GM19452 (cell line): ENCODE measurements around the gene ABCA7.

Source experiments
- ATAC-seq: cut with Tn5 transposase; IDR thresholded peaks from one replicate; pipeline ENCODE4 v1.9.1; 2021; ENCODE audit not compliant: unreplicated experiment

Gene ABCA7

GRCh38 chr19:1001538-1002166, 38.3 kb upstream of the ABCA7 start:
- no peak for ATAC-seq

GRCh38 chr19:1002600-1002999, 37.3 kb upstream of the ABCA7 start:
- ATAC-seq, result no peak

GRCh38 chr19:1003283-1003682, 36.6 kb upstream of the ABCA7 start:
- ATAC-seq, result no peak

GRCh38 chr19:1004204-1004802, 35.6 kb upstream of the ABCA7 start:
- no peak for ATAC-seq

GRCh38 chr19:1004803-1005664, 34.9 kb upstream of the ABCA7 start:
- ATAC-seq, result no peak

GRCh38 chr19:1006711-1007398, 33.1 kb upstream of the ABCA7 start:
- ATAC-seq, result no peak

- ATAC-seq, result no peak
These were observed 32.3 kb upstream of the ABCA7 start for GRCh38 chr19:1007399-1008251.

- no peak for ATAC-seq
These were observed 31.5 kb upstream of the ABCA7 start for GRCh38 chr19:1008268-1009040.

GRCh38 chr19:1009041-1009980, 30.6 kb upstream of the ABCA7 start:
- no peak for ATAC-seq

GRCh38 chr19:1009981-1010538, 29.8 kb upstream of the ABCA7 start:
- no peak for ATAC-seq

GRCh38 chr19:1010586-1011510, 29.1 kb upstream of the ABCA7 start:
- ATAC-seq, result no peak

GRCh38 chr19:1011831-1012333, 28.0 kb upstream of the ABCA7 start:
- no peak for ATAC-seq

- no peak for ATAC-seq
These were observed 27.6 kb upstream of the ABCA7 start for GRCh38 chr19:1012334-1012733.

GRCh38 chr19:1013218-1013617, 26.7 kb upstream of the ABCA7 start:
- no peak for ATAC-seq

GRCh38 chr19:1014161-1015060, 25.5 kb upstream of the ABCA7 start:
- no peak for ATAC-seq
